HG02884 (cell line): ENCODE measurements around the gene ALPP.
"Not testable (repeated sequence)": the region's sequence is repeated elsewhere in the genome, so short reads cannot be mapped to it uniquely, and the experiment has no call there.

Experiments used
- ATAC-seq: cut with Tn5 transposase; IDR thresholded peaks from one replicate; pipeline ENCODE4 v1.9.1; 2021; ENCODE audit warnings: mild to moderate bottlenecking, moderate library complexity; ENCODE audit not compliant: unreplicated experiment

The ALPP gene

DNA sequence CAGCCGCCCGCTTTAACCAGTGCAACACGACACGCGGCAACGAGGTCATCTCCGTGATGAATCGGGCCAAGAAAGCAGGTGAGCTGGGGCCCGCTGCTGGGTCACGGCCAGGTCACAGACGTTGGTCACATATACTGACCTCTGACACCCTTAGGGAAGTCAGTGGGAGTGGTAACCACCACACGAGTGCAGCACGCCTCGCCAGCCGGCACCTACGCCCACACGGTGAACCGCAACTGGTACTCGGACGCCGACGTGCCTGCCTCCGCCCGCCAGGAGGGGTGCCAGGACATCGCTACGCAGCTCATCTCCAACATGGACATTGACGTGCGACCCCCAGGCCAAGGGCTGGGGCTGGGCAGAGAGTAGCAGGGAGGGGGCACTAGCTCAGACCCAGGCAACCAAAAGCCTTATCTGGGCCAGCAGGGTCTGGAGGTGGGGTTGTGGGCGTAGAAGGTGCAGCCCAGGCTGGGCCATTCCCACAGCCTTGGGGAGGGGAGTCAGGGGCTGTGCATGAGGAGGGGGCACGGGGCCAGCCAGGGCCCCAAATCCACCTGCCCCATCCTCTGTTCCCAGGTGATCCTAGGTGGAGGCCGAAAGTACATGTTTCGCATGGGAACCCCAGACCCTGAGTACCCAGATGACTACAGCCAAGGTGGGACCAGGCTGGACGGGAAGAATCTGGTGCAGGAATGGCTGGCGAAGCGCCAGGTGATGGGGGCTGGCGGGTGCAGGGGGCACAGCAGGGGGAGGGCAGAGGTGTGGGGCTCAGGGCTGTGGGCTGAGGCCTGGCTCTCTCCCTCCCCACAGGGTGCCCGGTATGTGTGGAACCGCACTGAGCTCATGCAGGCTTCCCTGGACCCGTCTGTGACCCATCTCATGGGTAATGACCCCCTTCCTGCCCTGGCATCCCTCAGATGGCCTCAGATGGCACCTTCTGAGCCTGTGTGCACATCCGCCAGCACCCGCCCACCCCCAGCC lies 1.3 kb downstream of the ALPP start:
- ATAC-seq, result not testable (repeated sequence)

- ATAC-seq, result not testable (repeated sequence)
Observed at GRCh38 chr2:232381204-232382031, 2.9 kb downstream of the ALPP start.

GRCh38 chr2:232382331-232383225 lies 4.0 kb downstream of the ALPP start:
- no peak for ATAC-seq

DNA sequence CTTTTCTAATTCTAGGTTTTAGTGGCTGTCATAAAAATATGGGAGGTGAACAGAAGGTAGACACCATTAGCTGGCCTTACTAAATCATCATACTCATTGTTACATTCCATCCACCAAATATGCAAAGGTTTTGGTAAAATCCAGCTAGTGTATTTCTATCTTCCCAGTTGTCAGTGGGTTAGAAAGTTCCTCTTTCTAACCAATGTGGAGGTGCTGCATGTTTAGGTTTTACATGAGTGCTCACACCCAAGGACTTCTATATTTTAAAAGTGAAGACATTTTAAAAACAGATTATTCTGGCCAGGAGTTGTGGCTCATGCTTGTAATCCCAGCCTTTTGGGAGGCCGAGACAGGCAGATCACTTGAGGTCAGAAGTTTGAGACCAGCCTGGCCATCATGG lies 5.9 kb downstream of the ALPP start:
- no peak for ATAC-seq

- not testable (repeated sequence) for ATAC-seq
Observed at GRCh38 chr2:232385058-232385457, 6.5 kb downstream of the ALPP start.

DNA sequence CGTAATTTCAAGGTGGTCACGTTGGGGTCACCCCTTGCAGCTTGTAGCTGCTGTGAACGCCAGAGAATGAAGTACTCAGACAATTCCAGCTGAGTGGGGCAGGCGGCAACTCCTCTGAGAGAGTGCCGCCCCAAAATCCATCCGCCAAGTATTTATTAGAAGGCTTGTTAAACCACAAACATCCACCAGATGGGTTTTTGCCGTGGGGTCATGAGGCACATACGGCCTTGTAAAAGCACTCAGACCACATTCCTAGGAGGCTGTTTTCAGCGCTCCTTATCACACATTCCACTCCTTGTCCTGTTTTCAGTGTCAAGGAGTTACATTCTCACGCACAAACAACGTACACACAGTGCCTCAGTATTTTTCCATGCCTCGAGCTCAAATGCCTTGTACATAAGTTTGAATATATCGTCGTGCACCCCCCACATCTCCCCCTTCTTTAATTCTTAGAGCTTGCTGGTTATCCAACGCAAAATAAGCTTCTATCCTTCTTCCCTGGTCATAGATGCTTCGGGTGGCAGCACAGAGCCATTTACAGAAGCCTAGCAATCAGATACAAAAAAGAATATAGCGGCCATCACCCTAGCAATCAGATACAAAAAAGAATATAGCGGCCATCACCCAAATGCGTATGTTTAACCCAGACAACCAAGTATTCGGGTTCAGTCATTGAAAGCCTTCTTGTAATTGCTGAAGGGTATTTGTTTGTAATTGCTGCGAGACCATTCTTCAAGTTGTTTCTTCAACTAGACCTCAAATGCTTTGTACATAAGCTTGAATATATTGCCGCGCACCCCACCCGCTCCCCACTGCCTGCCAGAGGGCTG lies 7.3 kb downstream of the ALPP start:
- no peak for ATAC-seq

DNA sequence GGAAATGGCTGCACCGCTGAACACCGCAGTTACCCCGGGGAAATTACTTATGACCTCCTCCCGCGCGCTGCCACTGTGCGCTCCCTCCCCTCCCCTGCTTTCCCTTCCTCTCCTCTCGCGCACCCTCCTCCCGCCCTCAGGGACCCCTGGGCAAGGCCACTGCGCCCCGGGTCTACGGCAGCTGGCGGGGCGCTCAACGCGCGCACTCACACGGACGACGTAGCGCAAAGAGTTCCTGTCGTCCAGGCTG lies 7.9 kb downstream of the ALPP start:
- ATAC-seq, result no peak

DNA sequence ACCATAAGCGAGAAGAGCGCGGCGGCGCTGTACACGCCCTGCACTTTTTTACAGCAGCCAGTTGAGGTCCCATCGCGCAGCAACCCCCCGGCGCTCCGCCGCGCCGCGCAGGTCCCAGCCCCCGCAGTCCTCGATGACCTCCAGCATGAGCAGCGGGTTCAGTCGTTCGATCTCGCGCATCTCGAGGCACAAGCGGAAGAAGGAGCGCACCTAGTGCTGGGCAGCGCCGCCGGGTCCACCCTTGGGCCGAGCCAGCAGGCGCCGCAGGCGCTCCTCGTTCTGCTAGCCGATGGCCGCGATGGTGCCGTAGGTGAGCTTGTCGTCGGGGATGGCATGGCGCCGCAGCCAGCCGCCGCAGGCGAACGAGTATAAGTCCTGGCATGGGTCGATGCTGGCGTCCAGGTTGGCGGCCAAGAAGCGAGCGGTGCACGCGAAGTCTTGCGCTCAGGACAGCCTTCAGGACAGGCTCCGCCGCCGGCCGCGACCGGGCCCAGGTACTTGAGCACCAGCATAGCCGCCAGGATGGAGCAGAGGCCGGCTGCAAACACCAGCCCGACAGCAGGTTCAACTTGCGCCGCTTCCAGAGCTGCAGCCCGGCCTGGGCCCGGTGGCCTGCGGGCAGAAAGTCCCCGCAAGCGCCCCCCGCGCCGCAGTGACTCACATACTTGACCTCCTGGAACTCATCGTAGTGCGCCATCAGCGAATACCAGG lies 8.3 kb downstream of the ALPP start:
- no peak for ATAC-seq

GRCh38 chr2:232387451-232388171 lies 9.1 kb downstream of the ALPP start:
- ATAC-seq, result no peak

GRCh38 chr2:232388324-232388891 lies 9.9 kb downstream of the ALPP start:
- no peak for ATAC-seq

- no peak for ATAC-seq
Observed at GRCh38 chr2:232389327-232389726, 10.8 kb downstream of the ALPP start.

GRCh38 chr2:232390661-232391060 lies 12.1 kb downstream of the ALPP start:
- no peak for ATAC-seq

DNA sequence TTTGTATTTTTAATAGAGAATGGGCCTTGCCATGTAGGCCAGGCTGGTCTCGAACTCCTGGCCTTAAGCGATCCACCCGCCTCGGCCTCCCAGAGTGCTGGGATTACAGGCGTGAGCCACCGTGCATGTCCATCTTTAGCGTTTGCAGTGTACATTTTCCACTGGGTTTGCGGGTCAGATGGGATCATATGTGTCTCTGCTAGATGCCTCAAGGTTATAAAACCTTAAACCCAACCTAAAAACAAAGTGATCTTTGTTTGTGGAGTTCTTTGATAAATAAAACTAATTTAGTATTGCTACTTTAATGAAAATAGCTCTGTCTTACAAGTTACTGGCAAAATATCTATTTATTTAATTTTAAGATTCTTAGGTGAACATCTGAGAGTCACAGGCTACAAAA lies 15.0 kb downstream of the ALPP start:
- ATAC-seq, result no peak

DNA sequence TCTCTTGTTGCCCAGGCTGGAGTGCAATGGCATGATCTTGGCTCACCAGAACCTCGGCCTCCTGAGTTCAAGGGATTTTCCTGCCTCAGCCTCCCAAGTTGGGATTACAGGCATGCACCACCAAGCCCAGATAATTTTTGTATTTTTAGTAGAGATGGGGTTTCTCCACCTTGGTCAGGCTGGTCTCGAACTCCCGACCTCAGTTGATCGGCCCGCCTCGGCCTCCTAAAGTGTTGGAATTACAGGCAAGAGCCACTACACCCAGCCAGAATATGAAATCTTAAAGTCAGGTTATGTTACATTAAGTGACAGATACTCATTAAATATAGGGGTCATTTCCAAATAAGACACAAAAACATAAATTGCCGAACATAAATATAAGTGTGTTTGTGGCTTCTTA lies 15.9 kb downstream of the ALPP start:
- ATAC-seq, result not testable (repeated sequence)

- ATAC-seq, result no peak
Observed at GRCh38 chr2:232395586-232395985, 17.0 kb downstream of the ALPP start.

GRCh38 chr2:232396683-232397082 lies 18.1 kb downstream of the ALPP start:
- no peak for ATAC-seq

- no peak for ATAC-seq
Observed at GRCh38 chr2:232398293-232399034, 19.9 kb downstream of the ALPP start.
